IMR-90 (cell line): ENCODE results near the gene DDX10.

Experiments
- BHLHE40 ChIP-seq: fragments of 150-350 bp; IDR thresholded peaks from 2 replicates; pipeline ENCODE4 v1.6.1; 2016; ENCODE audit warnings: mild to moderate bottlenecking, low read depth, low read length
- CEBPB ChIP-seq: IDR thresholded peaks from 2 replicates; pipeline ENCODE4 v1.6.1; 2012; ENCODE audit warnings: low read depth, low read length, improper control_type of control experiment
- CHD1 ChIP-seq: IDR thresholded peaks from 2 replicates; pipeline ENCODE4 v1.6.1; 2012; ENCODE audit warnings: low read depth, low read length, improper control_type of control experiment
- CTCF ChIP-seq: conservative IDR thresholded peaks from 2 replicates; pipeline ENCODE4 v1.5.1; 2012; ENCODE audit warnings: mild to moderate bottlenecking, low read depth, low read length, improper control_type of control experiment
- ELK1 ChIP-seq: fragments of 150-350 bp; IDR thresholded peaks from 2 replicates; pipeline ENCODE4 v1.6.1; 2016; ENCODE audit warnings: low read depth, mild to moderate bottlenecking, low read length, moderate library complexity, borderline replicate concordance
- FOS ChIP-seq: fragments of 150-350 bp; IDR thresholded peaks from 2 replicates; pipeline ENCODE4 v1.6.1; 2016; ENCODE audit warnings: low read depth, low read length
- POLR2A ChIP-seq: IDR thresholded peaks from 2 replicates; pipeline ENCODE4 v1.6.1; 2012; ENCODE audit warnings: mild to moderate bottlenecking, low read depth, low read length
- RAD21 ChIP-seq: IDR thresholded peaks from 2 replicates; pipeline ENCODE4 v1.6.1; 2012; ENCODE audit warnings: low read length, improper control_type of control experiment
- RCOR1 ChIP-seq: IDR thresholded peaks from 2 replicates; pipeline ENCODE4 v1.6.1; 2012; ENCODE audit warnings: mild to moderate bottlenecking, low read length, improper control_type of control experiment; ENCODE audit not compliant: insufficient replicate concordance
- SMC3 ChIP-seq: fragments of 150-350 bp; IDR thresholded peaks from 2 replicates; pipeline ENCODE4 v1.6.1; 2016; ENCODE audit warnings: low read depth, mild to moderate bottlenecking, antibody characterized with exemption, low read length, moderate library complexity
- USF2 ChIP-seq: fragments of 150-350 bp; IDR thresholded peaks from 2 replicates; pipeline ENCODE4 v1.6.1; 2017; ENCODE audit warnings: mild to moderate bottlenecking, antibody characterized with exemption, low read length, low read depth

- TF ChIP-seq USF2 (no peak), FOS (no peak), CTCF (no peak), BHLHE40 (no peak), RAD21 (no peak), RCOR1 (no peak), POLR2A (no peak), CHD1 (no peak), CEBPB (no peak), SMC3 (no peak), ELK1 (no peak)
These were observed 280.5 kb downstream of the DDX10 start for GRCh38 chr11:108945341-108945740.
